Neural crest cell (in vitro differentiated cells): Measurements from ENCODE around the gene PIGW. TPM values are rescaled to one million over a fixed set of nuclear protein-coding genes. Genes with fewer than 3 reads are reported as not detected.
A peak's percentile ranks its signal among the peaks of the same experiment; 100 is the strongest.

ENCODE experiments used
- DNase-seq: peaks from one replicate; pipeline ENCODE4 v3.0.0; 2021; ENCODE audit warnings: low read depth, mixed read lengths, low spot score
- H3K27ac Mint-ChIP-seq: one replicate; pipeline ENCODE4 v1.8.0; 2021; ENCODE audit warnings: mild to moderate bottlenecking, mixed read lengths; ENCODE audit not compliant: unreplicated experiment
- H3K27me3 Mint-ChIP-seq: 2 replicates; pipeline ENCODE4 v1.8.0; 2021; ENCODE audit warnings: low read depth, mild to moderate bottlenecking, mixed read lengths
- H3K36me3 Mint-ChIP-seq: 2 replicates; pipeline ENCODE4 v1.8.0; 2021; ENCODE audit warnings: low read depth, mild to moderate bottlenecking, mixed read lengths
- H3K4me1 Mint-ChIP-seq: 2 replicates; pipeline ENCODE4 v1.8.0; 2021; ENCODE audit warnings: mixed read lengths
- H3K4me3 Mint-ChIP-seq: one replicate; pipeline ENCODE4 v1.8.0; 2021; ENCODE audit warnings: mild to moderate bottlenecking, mixed read lengths
- H3K9me3 Mint-ChIP-seq: 2 replicates; pipeline ENCODE4 v1.8.0; 2021; ENCODE audit warnings: mixed read lengths
- total RNA-seq: library from RNA; stranded (reverse); gene quantifications from 2 replicates; pipeline ENCODE4 v1.2.1, GENCODE V29; 2021
- TF ChIP-seq, protein P1 (sequence below): fragments of 200-600 bp; sonication (generic); conservative IDR thresholded peaks from 2 replicates; pipeline ENCODE4 v1.5.0; 2021; ENCODE audit warnings: antibody characterized with exemption, mild to moderate bottlenecking

Gene PIGW
- total RNA-seq, 1 donor from 2014 or later, result 20.8 TPM

DNA sequence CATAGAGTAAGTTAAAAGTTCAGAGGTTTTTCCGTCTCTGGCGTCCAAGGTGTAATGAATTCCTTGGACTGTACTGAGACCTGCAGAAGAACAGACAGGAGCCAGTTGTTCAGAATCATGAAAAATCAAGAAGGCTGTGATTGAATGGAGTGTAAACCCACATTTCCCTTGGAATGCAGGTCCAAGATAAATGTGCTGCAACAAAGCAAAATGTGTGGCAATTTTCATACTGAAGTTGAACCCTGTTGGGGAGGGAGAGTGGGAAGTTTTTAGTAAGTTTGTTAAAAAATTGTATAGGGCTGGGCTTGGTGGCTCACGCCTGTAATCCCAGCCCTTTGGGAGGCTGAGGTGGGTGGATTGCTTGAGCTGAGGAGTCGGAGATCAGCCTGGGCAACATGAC is 31.3 kb downstream of the PIGW start:
- H3K27ac Mint-ChIP-seq, result no peak overlapping the region
- H3K27me3 Mint-ChIP-seq, result no peaks in the 10 kb centered on the region
- no peaks in the 10 kb centered on the region for H3K9me3 Mint-ChIP-seq
- DNase-seq, result no peak
- no peak overlapping the region for H3K4me3 Mint-ChIP-seq
- H3K36me3 Mint-ChIP-seq, result peaks cover 16% of the 10 kb centered on the region
- H3K4me1 Mint-ChIP-seq, result no peaks in the 10 kb centered on the region
- TF ChIP-seq, protein P1, sequence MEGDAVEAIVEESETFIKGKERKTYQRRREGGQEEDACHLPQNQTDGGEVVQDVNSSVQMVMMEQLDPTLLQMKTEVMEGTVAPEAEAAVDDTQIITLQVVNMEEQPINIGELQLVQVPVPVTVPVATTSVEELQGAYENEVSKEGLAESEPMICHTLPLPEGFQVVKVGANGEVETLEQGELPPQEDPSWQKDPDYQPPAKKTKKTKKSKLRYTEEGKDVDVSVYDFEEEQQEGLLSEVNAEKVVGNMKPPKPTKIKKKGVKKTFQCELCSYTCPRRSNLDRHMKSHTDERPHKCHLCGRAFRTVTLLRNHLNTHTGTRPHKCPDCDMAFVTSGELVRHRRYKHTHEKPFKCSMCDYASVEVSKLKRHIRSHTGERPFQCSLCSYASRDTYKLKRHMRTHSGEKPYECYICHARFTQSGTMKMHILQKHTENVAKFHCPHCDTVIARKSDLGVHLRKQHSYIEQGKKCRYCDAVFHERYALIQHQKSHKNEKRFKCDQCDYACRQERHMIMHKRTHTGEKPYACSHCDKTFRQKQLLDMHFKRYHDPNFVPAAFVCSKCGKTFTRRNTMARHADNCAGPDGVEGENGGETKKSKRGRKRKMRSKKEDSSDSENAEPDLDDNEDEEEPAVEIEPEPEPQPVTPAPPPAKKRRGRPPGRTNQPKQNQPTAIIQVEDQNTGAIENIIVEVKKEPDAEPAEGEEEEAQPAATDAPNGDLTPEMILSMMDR, result no peak

DNA sequence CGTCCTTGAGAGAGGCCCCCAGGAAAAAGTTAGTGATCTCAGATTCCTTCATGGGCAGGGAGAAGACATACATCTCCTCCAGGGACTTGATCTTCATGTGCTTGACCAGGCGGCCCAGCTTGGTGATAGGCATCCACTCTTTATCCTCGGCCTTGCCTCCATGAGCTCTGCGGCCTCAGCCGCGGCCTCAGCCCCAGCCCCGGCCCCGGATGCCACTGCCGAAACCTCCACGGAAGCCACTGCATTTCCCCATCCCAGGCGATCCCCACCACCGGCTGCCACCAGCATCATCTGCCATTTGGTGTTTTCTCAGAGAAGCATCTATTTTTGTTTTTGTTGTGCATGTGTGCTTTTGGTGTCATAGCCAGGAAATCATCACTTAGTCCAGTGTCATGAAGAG is 40.2 kb downstream of the PIGW start:
- no peak for DNase-seq
- H3K4me3 Mint-ChIP-seq, result no peak overlapping the region
- H3K27me3 Mint-ChIP-seq, result no peaks in the 10 kb centered on the region
- H3K27ac Mint-ChIP-seq, result no peak overlapping the region
- TF ChIP-seq, protein P1, result no peak
- H3K4me1 Mint-ChIP-seq, result peaks cover 29% of the 10 kb centered on the region
- peaks cover 17% of the 10 kb centered on the region for H3K36me3 Mint-ChIP-seq
- H3K9me3 Mint-ChIP-seq, result no peaks in the 10 kb centered on the region

DNA sequence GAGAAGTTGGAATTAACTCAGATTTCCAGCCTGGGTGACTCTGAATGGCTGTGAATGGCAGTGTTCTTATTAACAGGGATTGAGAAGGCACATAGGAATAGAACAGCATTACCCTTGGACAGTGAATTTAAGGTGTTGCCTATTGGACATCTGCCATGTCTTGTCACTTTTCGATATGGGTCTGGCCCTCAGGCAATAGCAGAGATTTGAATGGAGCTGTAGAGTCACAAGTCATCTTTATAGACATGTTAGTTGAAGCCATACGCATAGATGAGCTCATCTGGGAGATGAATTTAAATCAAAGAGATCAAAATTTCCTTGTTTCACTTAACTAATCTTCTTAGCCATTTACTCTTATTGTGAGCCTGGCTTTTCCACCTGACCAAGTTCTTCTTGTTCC is 42.0 kb downstream of the PIGW start:
- peaks cover 21% of the 10 kb centered on the region for H3K36me3 Mint-ChIP-seq
- peaks cover 29% of the 10 kb centered on the region for H3K4me1 Mint-ChIP-seq
- no peak overlapping the region for H3K27ac Mint-ChIP-seq
- H3K9me3 Mint-ChIP-seq, result no peaks in the 10 kb centered on the region
- H3K27me3 Mint-ChIP-seq, result no peaks in the 10 kb centered on the region
- no peak for DNase-seq
- H3K4me3 Mint-ChIP-seq, result no peak overlapping the region
- TF ChIP-seq, protein P1, result no peak

DNA sequence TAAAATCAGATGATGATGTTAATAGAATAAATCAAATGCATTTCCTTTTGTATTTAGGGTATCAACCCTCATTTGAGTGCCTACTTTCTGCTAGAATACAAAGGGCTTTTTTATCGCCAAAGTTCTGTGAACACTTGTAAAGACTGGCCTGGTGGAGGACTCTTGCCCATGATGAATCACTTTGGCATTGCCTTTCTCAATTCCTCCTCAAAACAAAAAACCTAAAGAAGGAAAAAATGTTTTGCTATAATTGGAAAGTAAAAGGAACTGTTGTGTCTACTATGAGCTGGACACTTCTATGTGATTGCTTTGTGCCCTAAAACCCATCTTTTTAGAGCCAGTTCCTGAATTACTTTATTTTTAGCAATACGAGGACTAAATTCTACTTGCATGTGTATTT is 43.9 kb downstream of the PIGW start:
- Mint-ChIP-seq H3K36me3 (peaks cover 16% of the 10 kb centered on the region), H3K4me3 (peak overlapping the region; percentile 4)
- TF ChIP-seq, protein P1, result no peak

DNA sequence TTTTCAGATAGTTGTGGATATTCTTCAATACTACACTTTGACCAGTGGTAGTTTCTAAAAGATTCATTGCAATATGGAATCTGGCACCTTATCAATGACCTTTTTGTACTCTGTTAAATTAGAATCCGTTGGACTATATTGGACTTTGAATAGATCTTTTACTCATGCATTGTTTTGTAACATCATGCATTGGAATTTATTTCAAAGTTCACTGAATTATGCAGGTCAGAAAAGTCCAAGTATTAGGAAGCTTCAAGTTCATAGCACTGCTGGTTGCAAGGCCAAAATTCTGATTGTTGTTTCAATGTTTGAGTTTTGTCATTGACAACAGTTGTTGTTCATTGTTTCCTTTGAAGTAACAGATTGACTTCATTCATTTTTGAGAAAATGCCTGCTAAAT is 49.0 kb downstream of the PIGW start:
- Mint-ChIP-seq H3K27ac (no peak overlapping the region), H3K4me1 (peaks cover 6% of the 10 kb centered on the region), H3K27me3 (no peaks in the 10 kb centered on the region), H3K9me3 (no peaks in the 10 kb centered on the region), H3K4me3 (no peak overlapping the region), H3K36me3 (peaks cover 9% of the 10 kb centered on the region)
- TF ChIP-seq, protein P1, result no peak
- no peak for DNase-seq

More for the DNA sequence above, 43.9 kb downstream of the PIGW start:
- H3K27ac Mint-ChIP-seq, result no peak overlapping the region
- H3K9me3 Mint-ChIP-seq, result no peaks in the 10 kb centered on the region
- no peak for DNase-seq
- peaks cover 29% of the 10 kb centered on the region for H3K4me1 Mint-ChIP-seq
- no peaks in the 10 kb centered on the region for H3K27me3 Mint-ChIP-seq

DNA sequence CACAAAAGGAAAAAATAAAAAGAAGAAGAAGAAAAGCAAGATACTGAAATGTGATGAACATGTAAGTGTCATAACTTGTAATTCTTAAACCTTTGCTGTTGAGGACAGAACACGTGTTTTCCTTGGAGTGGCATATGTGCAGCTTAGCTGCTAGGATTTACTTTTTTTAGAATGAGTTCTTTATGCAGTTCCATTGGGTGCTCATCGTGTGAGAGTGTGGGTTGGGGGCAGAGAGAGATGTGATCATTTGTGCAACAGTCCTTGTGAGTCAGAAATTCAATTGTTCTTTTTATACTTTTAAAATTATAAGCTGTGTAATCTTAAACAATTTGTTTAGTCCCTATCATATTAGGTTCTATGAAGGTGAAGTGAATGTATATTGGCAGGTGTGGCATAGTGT is 51.4 kb downstream of the PIGW start:
- peaks cover 8% of the 10 kb centered on the region for H3K4me1 Mint-ChIP-seq
- H3K36me3 Mint-ChIP-seq, result peaks cover 2% of the 10 kb centered on the region
- TF ChIP-seq, protein P1, result no peak
- H3K9me3 Mint-ChIP-seq, result no peaks in the 10 kb centered on the region
- no peak overlapping the region for H3K4me3 Mint-ChIP-seq
- DNase-seq, result no peak
- H3K27ac Mint-ChIP-seq, result no peak overlapping the region
- H3K27me3 Mint-ChIP-seq, result no peaks in the 10 kb centered on the region
